ENCODE data around the gene TMEM38B.
"Not testable (repeated sequence)": the region's sequence is repeated elsewhere in the genome, so short reads cannot be mapped to it uniquely, and the experiment has no call there.

TMEM38B gene

DNA sequence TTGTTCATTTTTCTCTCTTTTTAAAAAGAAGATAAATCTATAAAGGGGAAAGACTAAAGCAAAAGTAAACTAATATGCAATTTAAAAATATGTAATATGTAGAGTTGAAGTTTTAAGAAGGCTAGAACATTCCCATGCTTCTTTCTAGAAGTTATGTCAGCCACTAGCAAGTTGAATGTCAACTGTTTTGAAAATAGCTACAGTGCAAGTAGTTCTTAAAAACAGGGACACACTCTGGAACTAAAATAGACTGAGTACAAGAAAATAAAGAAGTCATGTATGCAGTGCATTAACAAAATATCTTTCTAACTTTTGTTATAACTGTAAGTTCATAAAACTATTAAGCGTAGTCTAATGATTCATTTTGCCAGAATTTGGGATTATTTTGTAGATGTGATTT is 7.9 kb downstream of the TMEM38B start:
- in situ Hi-C loops (cut with HindIII; ENCODE audit: low sequenced_read_pairs): no loop called here
- TF ChIP-seq, protein P1, sequence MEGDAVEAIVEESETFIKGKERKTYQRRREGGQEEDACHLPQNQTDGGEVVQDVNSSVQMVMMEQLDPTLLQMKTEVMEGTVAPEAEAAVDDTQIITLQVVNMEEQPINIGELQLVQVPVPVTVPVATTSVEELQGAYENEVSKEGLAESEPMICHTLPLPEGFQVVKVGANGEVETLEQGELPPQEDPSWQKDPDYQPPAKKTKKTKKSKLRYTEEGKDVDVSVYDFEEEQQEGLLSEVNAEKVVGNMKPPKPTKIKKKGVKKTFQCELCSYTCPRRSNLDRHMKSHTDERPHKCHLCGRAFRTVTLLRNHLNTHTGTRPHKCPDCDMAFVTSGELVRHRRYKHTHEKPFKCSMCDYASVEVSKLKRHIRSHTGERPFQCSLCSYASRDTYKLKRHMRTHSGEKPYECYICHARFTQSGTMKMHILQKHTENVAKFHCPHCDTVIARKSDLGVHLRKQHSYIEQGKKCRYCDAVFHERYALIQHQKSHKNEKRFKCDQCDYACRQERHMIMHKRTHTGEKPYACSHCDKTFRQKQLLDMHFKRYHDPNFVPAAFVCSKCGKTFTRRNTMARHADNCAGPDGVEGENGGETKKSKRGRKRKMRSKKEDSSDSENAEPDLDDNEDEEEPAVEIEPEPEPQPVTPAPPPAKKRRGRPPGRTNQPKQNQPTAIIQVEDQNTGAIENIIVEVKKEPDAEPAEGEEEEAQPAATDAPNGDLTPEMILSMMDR (IDR thresholded peaks at IDR 0.05; ENCODE audit: low read depth, low read length): no peak
- no peak for DNase-seq (ENCODE audit: low read depth, low spot score)
- H3K4me3 ChIP-seq (ENCODE audit: low read depth, low read length): no peak overlapping the region

- in situ Hi-C loops (cut with HindIII; ENCODE audit: low sequenced_read_pairs); H3K4me3 ChIP-seq (ENCODE audit: low read depth, low read length); DNase-seq (ENCODE audit: low read depth, low spot score): not testable (repeated sequence)
These were observed 9.3 kb downstream of the TMEM38B start for GRCh38 chr9:105703638-105704037.

DNA sequence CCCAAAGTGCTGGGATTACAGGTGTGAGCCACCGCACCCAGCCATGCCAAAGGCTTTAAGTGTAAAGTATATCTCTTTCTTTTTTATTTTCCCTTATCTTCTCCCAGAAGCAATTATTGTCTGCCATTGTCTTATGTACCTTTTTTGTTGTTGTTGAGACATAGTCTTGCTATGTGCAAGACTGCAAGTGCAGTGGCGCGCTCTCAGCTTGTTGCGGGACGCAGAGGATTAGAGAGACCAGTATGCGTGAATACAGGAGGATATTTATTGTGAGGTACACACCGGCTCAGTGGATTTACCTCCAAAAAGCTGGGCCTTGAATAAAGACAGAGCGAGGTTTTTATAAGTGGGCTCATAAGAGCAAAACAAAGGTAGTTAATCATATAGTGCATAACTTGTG is 11.8 kb downstream of the TMEM38B start:
- H3K4me3 ChIP-seq (ENCODE audit: low read depth, low read length): no peak overlapping the region
- no peak for DNase-seq (ENCODE audit: low read depth, low spot score)
- TF ChIP-seq, protein P1 (IDR thresholded peaks at IDR 0.05; ENCODE audit: low read depth, low read length): no peak
- in situ Hi-C loops (cut with HindIII; ENCODE audit: low sequenced_read_pairs): no loop called here

GRCh38 chr9:105708405-105708804 is 14.1 kb downstream of the TMEM38B start:
- DNase-seq (ENCODE audit: low read depth, low spot score): no peak
- no peak overlapping the region for H3K4me3 ChIP-seq (ENCODE audit: low read depth, low read length)
- in situ Hi-C loops (cut with HindIII; ENCODE audit: low sequenced_read_pairs): no loop called here
- TF ChIP-seq, protein P1 (IDR thresholded peaks at IDR 0.05; ENCODE audit: low read depth, low read length): no peak

- DNase-seq (ENCODE audit: low read depth, low spot score): no peak
- H3K4me3 ChIP-seq (ENCODE audit: low read depth, low read length): no peak overlapping the region
- in situ Hi-C loops (cut with HindIII; ENCODE audit: low sequenced_read_pairs): no loop called here
- TF ChIP-seq, protein P1 (IDR thresholded peaks at IDR 0.05; ENCODE audit: low read depth, low read length): no peak
These were observed 16.3 kb downstream of the TMEM38B start for GRCh38 chr9:105710638-105711037.

- in situ Hi-C loops (cut with HindIII; ENCODE audit: low sequenced_read_pairs): no loop called here
- TF ChIP-seq, protein P1 (IDR thresholded peaks at IDR 0.05; ENCODE audit: low read depth, low read length): no peak
- no peak for DNase-seq (ENCODE audit: low read depth, low spot score)
These were observed 17.5 kb downstream of the TMEM38B start for GRCh38 chr9:105711867-105712266.

DNA sequence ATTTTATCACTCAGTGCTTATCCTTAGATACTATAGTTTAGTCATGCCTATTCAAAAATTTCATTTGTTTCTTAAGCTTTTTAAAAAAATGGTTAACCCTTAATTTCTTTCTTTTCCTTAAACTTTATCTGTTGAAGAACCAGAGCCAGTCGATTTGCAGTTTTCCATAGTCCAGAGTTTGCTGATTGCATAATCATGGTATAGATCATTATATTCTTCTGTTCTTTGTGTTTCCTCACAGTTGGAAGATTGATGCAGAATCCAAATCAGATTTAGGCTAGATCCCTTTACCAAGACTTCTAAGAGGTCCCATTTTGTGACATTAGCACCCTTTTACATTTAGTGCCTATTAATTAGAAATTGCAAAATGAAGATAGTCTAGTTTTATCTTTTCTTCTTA is 18.0 kb downstream of the TMEM38B start:
- in situ Hi-C loops (cut with HindIII; ENCODE audit: low sequenced_read_pairs): no loop called here

More at GRCh38 chr9:105711867-105712266, 17.5 kb downstream of the TMEM38B start:
- no peak overlapping the region for H3K4me3 ChIP-seq (ENCODE audit: low read depth, low read length)

More for the DNA sequence above, 18.0 kb downstream of the TMEM38B start:
- no peak for DNase-seq (ENCODE audit: low read depth, low spot score)
- TF ChIP-seq, protein P1 (IDR thresholded peaks at IDR 0.05; ENCODE audit: low read depth, low read length): no peak
- no peak overlapping the region for H3K4me3 ChIP-seq (ENCODE audit: low read depth, low read length)
